GM12892 (cell line): ENCODE measurements around the gene KMT2A.

Experiments
- POLR2A ChIP-seq: IDR thresholded peaks from 2 replicates; pipeline ENCODE4 v1.6.1; 2011; ENCODE audit warnings: low read depth, low read length, control low read depth
- POLR2AphosphoS5 ChIP-seq: IDR thresholded peaks from 2 replicates; pipeline ENCODE4 v1.6.1; 2011; ENCODE audit warnings: low read depth, low read length, control low read depth
- TAF1 ChIP-seq: IDR thresholded peaks from 2 replicates; pipeline ENCODE4 v1.6.1; 2011; ENCODE audit warnings: low read depth, mild to moderate bottlenecking, control low read depth, low read length, borderline replicate concordance

GRCh38 chr11:118537409-118537980, 101.2 kb downstream of the KMT2A start:
- TF ChIP-seq POLR2A (no peak), POLR2AphosphoS5 (no peak), TAF1 (no peak)
